Measurements from ENCODE around the gene GTF2A2.
A peak's percentile ranks its signal among the peaks of the same experiment; 100 is the strongest.

GTF2A2 gene

DNA sequence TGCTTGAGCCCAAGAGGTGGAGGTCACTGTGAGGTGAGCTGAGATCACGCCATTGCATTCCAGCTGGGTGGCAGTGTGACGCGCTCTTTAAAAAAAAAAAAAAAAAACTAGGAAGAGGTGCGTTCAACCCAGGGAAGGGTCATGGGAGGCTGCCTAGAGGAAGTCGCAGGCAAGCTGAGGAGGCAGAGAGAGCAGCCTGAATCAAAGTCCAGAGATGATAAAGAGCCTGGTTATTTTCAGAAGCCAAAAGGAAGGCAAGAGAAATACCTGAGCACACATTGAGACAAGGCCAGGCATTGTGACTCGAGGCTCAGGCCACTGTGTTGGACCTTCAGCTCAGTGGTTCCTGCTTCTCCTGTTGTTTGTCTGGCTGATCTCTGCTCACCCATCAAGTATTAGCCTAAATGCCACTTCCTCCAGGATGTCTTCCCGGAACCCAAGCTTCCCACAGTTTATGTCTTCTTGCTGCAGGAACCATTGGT lies 61.8 kb downstream of the GTF2A2 start:
- Histone ChIP-seq H3K4me3 (replicated peaks; ENCODE audit: insufficient read depth, low read length) (no peak overlapping the region), H3K27me3 (ENCODE audit: insufficient read depth, poor library complexity, severe bottlenecking) (no peaks in the 10 kb centered on the region), H3K27ac (replicated peaks) (no peak overlapping the region)
- TF ChIP-seq, protein P1, sequence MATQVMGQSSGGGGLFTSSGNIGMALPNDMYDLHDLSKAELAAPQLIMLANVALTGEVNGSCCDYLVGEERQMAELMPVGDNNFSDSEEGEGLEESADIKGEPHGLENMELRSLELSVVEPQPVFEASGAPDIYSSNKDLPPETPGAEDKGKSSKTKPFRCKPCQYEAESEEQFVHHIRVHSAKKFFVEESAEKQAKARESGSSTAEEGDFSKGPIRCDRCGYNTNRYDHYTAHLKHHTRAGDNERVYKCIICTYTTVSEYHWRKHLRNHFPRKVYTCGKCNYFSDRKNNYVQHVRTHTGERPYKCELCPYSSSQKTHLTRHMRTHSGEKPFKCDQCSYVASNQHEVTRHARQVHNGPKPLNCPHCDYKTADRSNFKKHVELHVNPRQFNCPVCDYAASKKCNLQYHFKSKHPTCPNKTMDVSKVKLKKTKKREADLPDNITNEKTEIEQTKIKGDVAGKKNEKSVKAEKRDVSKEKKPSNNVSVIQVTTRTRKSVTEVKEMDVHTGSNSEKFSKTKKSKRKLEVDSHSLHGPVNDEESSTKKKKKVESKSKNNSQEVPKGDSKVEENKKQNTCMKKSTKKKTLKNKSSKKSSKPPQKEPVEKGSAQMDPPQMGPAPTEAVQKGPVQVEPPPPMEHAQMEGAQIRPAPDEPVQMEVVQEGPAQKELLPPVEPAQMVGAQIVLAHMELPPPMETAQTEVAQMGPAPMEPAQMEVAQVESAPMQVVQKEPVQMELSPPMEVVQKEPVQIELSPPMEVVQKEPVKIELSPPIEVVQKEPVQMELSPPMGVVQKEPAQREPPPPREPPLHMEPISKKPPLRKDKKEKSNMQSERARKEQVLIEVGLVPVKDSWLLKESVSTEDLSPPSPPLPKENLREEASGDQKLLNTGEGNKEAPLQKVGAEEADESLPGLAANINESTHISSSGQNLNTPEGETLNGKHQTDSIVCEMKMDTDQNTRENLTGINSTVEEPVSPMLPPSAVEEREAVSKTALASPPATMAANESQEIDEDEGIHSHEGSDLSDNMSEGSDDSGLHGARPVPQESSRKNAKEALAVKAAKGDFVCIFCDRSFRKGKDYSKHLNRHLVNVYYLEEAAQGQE (IDR thresholded peaks at IDR 0.05; ENCODE audit: insufficient replicate concordance, low read depth) = no peak
- TF ChIP-seq, protein P2, sequence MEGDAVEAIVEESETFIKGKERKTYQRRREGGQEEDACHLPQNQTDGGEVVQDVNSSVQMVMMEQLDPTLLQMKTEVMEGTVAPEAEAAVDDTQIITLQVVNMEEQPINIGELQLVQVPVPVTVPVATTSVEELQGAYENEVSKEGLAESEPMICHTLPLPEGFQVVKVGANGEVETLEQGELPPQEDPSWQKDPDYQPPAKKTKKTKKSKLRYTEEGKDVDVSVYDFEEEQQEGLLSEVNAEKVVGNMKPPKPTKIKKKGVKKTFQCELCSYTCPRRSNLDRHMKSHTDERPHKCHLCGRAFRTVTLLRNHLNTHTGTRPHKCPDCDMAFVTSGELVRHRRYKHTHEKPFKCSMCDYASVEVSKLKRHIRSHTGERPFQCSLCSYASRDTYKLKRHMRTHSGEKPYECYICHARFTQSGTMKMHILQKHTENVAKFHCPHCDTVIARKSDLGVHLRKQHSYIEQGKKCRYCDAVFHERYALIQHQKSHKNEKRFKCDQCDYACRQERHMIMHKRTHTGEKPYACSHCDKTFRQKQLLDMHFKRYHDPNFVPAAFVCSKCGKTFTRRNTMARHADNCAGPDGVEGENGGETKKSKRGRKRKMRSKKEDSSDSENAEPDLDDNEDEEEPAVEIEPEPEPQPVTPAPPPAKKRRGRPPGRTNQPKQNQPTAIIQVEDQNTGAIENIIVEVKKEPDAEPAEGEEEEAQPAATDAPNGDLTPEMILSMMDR (IDR thresholded peaks at IDR 0.05; ENCODE audit: insufficient read depth, low read length) = no peak
- TF ChIP-seq POLR2AphosphoS5 (IDR thresholded peaks at IDR 0.05; ENCODE audit: low read depth) (no peak), GABPA (IDR thresholded peaks at IDR 0.05; ENCODE audit: low read depth) (no peak), SPI1 (IDR thresholded peaks at IDR 0.05; ENCODE audit: borderline replicate concordance, low read depth) (no peak)
- DNase-seq (ENCODE audit: low read depth in 1 of 2, low spot score in 1 of 2) = no peak

DNA sequence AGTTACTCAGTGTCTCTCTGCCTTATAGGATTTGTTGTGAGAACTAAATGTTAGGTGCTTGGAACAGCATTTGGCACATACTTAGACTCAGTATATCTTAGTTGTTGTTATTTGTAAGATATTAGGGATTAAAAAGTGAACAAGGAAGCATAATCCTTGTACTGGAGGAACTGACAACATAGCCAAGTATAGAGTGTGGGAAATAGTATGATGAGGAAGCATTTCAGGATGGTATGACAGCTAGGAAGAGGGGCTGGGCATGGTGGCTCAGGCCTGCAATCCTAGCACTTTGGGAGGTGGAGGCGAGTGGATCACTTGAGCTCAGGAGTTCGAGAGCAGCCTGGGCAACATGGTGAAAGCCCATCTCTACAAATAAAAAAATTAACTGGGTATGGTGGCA lies 62.3 kb downstream of the GTF2A2 start:
- TF ChIP-seq SPI1 (IDR thresholded peaks at IDR 0.05; ENCODE audit: borderline replicate concordance, low read depth) = no peak
- TF ChIP-seq GABPA (IDR thresholded peaks at IDR 0.05; ENCODE audit: low read depth) = no peak
- TF ChIP-seq, protein P1 (IDR thresholded peaks at IDR 0.05; ENCODE audit: insufficient replicate concordance, low read depth) = no peak
- TF ChIP-seq, protein P2 (IDR thresholded peaks at IDR 0.05; ENCODE audit: insufficient read depth, low read length) = no peak
- TF ChIP-seq POLR2AphosphoS5 (IDR thresholded peaks at IDR 0.05; ENCODE audit: low read depth) = no peak
- H3K27ac ChIP-seq (replicated peaks) = no peak overlapping the region
- H3K27me3 ChIP-seq (ENCODE audit: insufficient read depth, poor library complexity, severe bottlenecking) = no peaks in the 10 kb centered on the region
- no peak for DNase-seq (ENCODE audit: low read depth in 1 of 2, low spot score in 1 of 2)
- no peak overlapping the region for H3K4me3 ChIP-seq (replicated peaks; ENCODE audit: insufficient read depth, low read length)

DNA sequence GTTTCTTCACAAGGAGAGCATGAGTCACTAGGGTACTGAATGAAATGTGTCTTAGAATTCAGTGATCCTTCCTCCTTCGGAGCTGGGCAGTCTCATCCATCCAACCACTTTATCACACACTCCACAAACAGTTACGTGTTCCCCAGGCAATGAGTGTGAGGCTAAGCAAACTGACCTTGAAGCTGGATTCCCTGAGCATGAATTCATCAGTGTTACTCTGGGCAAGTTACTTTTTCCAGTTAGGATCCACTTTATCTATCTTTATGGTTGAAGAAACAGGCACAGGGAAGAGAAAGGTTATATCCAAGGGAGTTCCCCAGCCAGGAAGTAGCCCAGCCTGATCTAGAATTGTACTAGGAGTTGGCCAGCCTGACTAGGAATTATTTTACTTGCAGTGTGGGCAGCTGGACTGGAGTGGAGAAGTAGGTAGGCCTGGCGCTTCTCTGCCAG lies 62.8 kb downstream of the GTF2A2 start:
- H3K27me3 ChIP-seq (ENCODE audit: insufficient read depth, poor library complexity, severe bottlenecking) = no peaks in the 10 kb centered on the region
- peak in 1 of 2 experiments; percentile 3 for DNase-seq (ENCODE audit: low read depth in 1 of 2, low spot score in 1 of 2)
- TF ChIP-seq GABPA (IDR thresholded peaks at IDR 0.05; ENCODE audit: low read depth) (no peak), SPI1 (IDR thresholded peaks at IDR 0.05; ENCODE audit: borderline replicate concordance, low read depth) (no peak), POLR2AphosphoS5 (IDR thresholded peaks at IDR 0.05; ENCODE audit: low read depth) (no peak)
- TF ChIP-seq, protein P2 (IDR thresholded peaks at IDR 0.05; ENCODE audit: insufficient read depth, low read length) = no peak
- TF ChIP-seq, protein P1 (IDR thresholded peaks at IDR 0.05; ENCODE audit: insufficient replicate concordance, low read depth) = no peak
- H3K27ac ChIP-seq (replicated peaks) = no peak overlapping the region
- no peak overlapping the region for H3K4me3 ChIP-seq (replicated peaks; ENCODE audit: insufficient read depth, low read length)
